8988T (cell line): Measurements from ENCODE around the gene HES2.
"Not testable (repeated sequence)": the region's sequence is repeated elsewhere in the genome, so short reads cannot be mapped to it uniquely, and the experiment has no call there.

Experiments
- DNase-seq: peaks from one replicate; pipeline ENCODE4 v3.0.0; 2011

HES2 gene

GRCh38 chr1:6453895-6454855 is 34.5 kb upstream of the HES2 start:
- not testable (repeated sequence) for DNase-seq

- no peak for DNase-seq
Observed at GRCh38 chr1:6450943-6451373, 31.2 kb upstream of the HES2 start.

- not testable (repeated sequence) for DNase-seq
Observed at GRCh38 chr1:6450486-6450885, 30.8 kb upstream of the HES2 start.

DNA sequence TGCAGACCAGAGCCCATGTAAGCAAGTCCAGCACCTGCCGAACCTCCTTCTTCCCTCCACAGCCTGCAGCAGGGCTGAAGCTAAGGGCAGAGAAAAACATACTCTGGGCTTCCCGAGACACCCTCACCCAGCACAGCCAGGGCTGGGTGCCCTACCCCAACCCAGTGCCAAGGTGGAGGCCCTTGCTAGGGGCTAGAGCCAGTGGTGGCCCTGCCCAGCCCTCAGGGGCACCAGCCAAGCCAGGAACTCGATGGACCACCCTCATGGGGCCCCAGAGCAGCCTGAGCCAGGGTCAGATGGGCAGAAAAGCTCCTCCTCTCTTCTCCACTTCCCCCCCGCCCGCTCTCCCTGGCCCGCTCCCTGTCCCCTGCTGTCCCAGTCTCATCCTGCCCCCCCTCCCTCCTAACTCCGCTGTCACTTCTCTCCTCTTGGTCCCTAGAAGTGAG is 30.3 kb upstream of the HES2 start:
- DNase-seq: no peak

- no peak for DNase-seq
Observed at GRCh38 chr1:6448749-6449631, 29.3 kb upstream of the HES2 start.

DNA sequence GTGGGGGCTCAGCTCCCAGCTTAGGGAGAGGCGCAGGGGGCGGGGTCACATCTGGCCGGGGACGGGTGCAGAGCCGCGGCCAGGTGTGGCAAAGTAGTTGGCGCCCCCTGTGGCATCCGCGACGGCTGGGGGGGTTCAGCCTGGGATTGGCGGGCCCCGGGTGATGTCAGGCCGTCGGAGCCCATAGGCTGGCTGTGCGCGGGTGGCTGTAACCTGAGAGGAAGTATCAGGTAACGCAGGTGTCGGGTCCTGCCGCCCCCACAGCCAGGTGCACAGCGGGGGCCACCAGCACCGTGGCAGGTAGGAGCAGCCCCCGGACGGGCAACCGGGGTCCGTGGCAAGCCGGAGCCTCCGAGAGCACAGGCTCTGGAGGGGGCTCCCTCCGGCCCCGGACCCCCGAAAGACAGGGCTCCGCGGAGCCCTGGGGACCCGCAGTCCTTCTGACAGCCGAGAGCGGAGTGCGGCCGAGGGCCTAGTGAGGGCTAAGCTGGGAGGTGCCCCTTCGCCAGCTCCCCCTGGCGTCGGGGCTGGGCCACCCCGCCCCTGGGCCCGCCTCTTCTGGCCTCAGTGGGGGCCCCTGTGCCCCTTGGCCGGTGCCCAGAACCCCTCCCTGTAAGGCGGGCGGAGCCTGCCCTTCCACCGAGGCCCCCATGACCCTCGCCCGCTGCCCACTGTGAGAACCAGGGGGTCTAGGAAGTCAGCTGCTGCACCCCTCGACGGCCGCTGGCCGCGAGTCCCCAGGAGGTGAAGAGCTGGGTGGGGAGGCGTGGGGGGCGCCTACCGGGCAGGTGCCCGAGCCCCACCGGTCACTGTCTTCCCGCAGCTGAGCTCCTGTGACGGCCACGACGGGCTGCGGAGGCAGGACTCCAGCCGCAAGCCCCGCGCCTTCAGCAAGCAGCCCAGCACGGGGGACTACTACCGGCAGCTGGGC is 28.4 kb upstream of the HES2 start:
- DNase-seq: no peak

DNA sequence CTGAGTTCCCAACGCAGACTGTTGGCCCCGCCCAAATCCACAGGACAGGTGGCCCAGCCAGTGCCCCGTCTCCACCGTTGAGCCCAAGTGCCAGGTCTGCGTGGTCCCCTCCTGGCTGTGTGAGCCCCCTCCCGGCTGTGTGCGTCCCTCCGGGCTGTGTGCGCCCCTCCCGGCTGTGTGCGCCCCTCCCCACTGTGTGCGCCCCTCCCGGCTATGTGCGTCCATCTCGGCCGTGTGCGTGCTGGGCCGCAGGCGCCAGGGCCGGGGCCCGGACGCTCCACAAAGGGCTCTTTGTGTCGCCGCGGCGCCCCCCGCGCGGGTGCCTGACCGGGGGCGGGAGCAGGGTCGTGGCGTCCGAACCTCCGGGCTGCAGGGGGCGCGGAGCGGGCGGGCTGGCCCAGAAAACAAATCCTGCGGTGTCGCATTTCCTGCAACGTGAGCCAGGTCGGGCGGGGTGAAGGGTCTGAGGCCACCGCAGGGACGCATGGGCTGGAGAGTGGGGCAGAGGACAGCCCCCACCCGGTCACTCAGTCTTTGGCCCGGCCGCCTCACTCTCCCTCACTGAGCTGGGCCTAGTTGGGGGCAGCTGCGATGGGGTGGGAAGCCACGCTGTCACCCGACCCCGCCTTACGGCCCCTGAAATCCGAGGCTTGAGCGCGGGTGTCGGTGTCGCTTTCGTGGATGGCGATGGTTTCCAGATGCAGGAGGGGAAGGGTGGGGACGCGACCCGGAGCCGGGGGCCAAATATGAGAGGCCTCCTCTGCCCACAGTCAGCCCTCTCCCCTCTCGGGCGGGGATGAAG is 27.5 kb upstream of the HES2 start:
- DNase-seq: no peak

DNA sequence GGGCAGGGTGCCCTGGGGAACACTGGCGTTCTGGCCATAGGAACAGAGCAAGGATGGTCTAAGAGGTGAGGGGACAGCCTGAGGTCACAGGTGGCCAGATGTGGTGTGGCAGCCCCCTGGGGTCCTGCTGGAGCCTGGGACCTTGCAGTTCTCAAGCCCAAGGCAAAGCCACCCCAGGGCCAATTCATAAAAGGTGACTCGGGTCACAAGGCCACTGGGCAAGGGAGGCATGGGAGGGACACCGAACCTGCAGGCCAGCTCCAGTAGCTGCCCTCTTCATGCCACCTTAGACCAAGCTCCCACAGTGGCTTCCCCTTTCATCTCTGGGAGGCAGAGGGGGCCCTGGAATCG is 26.9 kb upstream of the HES2 start:
- DNase-seq: no peak

GRCh38 chr1:6445929-6446328 is 26.2 kb upstream of the HES2 start:
- not testable (repeated sequence) for DNase-seq

DNA sequence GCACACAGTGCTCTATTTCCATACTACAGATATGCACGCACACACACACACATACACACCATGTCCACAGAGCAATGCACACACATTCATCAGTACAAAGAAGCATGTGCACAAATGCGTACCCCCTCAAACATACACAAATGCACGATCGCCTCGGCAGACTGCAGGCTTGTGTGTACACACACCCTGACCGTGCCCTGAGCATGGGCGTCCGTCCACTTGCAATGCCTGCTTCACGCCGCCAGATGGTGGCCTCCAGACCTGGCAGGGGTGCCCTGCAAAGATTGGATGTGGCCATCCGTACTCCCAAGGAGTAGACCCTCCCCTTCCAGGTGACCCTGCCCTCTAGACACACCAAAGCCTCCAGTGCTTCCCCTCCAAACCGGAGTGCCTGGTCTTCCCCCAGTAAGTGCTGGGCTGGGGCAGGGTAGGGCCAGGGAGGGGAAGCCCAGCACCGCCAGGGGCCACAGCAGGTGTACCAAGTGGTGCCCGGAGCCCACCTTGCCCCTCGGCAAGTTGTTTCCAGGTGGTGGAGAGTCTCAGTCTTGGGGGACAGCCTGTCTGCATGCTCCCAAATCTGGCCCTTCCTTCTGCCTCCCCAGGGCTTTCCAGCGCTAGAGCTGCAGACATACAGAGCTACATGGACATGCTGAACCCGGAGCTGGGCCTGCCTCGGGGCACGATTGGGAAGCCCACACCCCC is 25.5 kb upstream of the HES2 start:
- DNase-seq: no peak

DNA sequence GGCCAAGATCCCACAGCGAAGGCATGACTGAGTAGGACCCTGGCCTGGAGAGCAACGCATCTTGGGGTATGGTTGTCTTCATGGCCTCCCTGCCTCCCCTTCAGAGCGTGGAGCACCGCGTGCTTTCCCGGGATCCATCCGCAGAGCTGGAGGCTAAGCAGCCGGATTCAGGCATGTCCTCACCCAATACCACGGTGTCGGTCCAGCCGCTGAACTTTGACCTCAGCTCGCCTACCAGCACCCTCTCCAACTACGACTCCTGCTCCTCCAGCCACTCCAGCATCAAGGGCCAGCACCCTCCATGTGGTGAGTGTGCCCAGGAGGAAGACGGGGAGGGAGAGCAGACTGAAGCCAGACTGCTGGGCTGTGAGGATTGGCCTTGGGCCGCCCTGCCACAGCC is 24.7 kb upstream of the HES2 start:
- DNase-seq: no peak

- no peak for DNase-seq
Observed at GRCh38 chr1:6443339-6444115, 23.8 kb upstream of the HES2 start.

GRCh38 chr1:6441586-6441985 is 21.9 kb upstream of the HES2 start:
- no peak for DNase-seq

DNA sequence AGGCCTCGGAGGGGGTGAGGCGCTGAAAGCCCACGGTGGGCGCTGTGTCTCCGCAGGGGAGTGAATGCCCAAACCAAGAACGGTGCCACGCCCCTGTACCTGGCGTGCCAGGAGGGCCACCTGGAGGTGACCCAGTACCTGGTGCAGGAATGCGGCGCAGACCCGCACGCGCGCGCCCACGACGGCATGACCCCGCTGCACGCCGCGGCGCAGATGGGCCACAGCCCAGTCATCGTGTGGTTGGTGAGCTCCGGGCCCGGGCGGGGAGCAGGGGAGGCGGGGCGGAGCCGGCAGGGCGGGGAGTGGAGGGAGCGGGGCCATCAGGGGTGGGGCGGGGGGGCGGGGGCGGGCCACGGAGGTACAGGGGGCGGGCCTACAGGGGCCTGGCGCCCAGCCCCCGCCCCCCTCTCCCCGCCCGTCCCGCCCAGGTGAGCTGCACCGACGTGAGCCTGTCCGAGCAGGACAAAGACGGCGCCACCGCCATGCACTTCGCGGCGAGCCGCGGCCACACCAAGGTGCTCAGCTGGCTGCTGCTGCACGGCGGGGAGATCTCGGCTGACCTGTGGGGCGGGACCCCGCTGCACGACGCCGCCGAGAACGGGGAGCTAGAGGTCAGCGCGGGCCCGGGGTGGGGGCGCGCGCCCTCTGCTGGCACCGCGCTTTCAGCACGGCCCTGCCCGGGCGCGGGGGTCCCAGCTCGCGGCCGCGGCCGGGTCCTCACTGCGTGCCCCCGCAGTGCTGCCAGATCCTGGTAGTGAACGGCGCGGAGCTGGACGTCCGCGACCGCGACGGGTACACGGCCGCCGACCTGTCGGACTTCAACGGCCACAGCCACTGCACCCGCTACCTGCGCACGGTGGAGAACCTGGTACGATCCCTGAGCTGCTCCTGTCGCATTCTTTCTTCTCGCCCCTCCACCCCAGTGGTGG is 20.7 kb upstream of the HES2 start:
- DNase-seq: no peak

GRCh38 chr1:6438047-6438525 is 18.4 kb upstream of the HES2 start:
- DNase-seq: no peak

- DNase-seq: not testable (repeated sequence)
Observed at GRCh38 chr1:6437012-6437700, 17.4 kb upstream of the HES2 start.

GRCh38 chr1:6436277-6436676 is 16.6 kb upstream of the HES2 start:
- DNase-seq: not testable (repeated sequence)

DNA sequence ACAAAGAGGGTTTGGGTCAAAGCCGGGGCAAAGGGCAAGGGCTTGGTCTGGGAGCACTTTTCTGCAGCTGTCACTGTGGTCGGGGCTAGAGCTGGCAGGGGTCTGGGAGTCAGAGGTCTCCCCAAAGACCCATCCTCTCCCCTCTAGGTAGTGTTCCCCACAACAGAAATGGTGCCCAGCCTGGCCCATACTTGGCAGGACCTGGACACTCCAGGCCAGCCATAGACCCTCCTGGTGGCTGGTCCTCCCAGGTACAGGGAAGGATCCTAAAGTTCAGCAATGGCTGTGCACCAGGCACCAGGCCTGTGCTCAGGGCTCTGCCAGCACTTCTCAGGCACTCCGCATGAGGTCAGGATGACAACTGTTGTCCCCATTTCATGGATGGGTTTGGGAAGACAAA is 15.8 kb upstream of the HES2 start:
- no peak for DNase-seq
